Common myeloid progenitor, CD34-positive (primary cell): Measurements from ENCODE around the gene LRRC28.
"Not testable (repeated sequence)": the region's sequence is repeated elsewhere in the genome, so short reads cannot be mapped to it uniquely, and the experiment has no call there.

ENCODE experiments used
- CTCF ChIA-PET: fragments of 350-600 bp; sonication (Branson Sonifier 250); formaldehyde crosslinking; loops from one replicate; lab custom pipeline; 2021; ENCODE audit warnings: antibody characterized with exemption; lab: Charles Lee
- POLR2A ChIA-PET: fragments of 350-600 bp; sonication (Branson Sonifier 250); formaldehyde crosslinking; loops from one replicate; lab custom pipeline; 2021; ENCODE audit warnings: antibody characterized with exemption; lab: Charles Lee
- DNase-seq, 3 donors: peaks; one replicate each; pipeline versions ENCODE4 v3.0.0 to v3.0.0-alpha.2; 2013
- H3K27ac ChIP-seq, 2 experiments: 1 replicate in 1 of 2; 2 replicates in 1 of 2; pipeline ENCODE4 v1.7.0; 2013; ENCODE audit warnings: inconsistent platforms in 2 of 2, low read length in 2 of 2, mild to moderate bottlenecking in 2 of 2, low read depth in 1 of 2, moderate library complexity in 1 of 2; ENCODE audit not compliant: severe bottlenecking in 2 of 2, insufficient read depth in 1 of 2, poor library complexity in 1 of 2
- H3K27me3 ChIP-seq, 5 experiments: replicated peaks in 2 of 5; 1 replicate in 3 of 5; 2 replicates in 2 of 5; pipeline versions ENCODE4 v1.6.1 to v1.7.0; 2013; ENCODE audit warnings: low read length in 4 of 5, mild to moderate bottlenecking in 2 of 5, moderate library complexity in 2 of 5, inconsistent platforms in 1 of 5; ENCODE audit not compliant: insufficient read depth in 5 of 5, control insufficient read depth in 4 of 5
- H3K36me3 ChIP-seq, 4 experiments: 1 replicate in 2 of 4; 2 replicates in 2 of 4; pipeline versions ENCODE4 v1.6.1 to v1.7.0; 2013; ENCODE audit warnings: low read length in 3 of 4, control low read depth in 1 of 4, mild to moderate bottlenecking in 1 of 4; ENCODE audit not compliant: control insufficient read depth in 4 of 4, insufficient read depth in 4 of 4
- H3K4me1 ChIP-seq, 4 experiments: 1 replicate in 3 of 4; 2 replicates in 1 of 4; pipeline versions ENCODE4 v1.6.1 to v1.7.1; 2013; ENCODE audit warnings: low read length in 3 of 4, mild to moderate bottlenecking in 3 of 4, control low read depth in 1 of 4, inconsistent platforms in 1 of 4, moderate library complexity in 1 of 4; ENCODE audit not compliant: control insufficient read depth in 4 of 4, insufficient read depth in 4 of 4; ENCODE audit errors: control extremely low read depth in 1 of 4
- H3K4me3 ChIP-seq, 7 experiments: 1 replicate in 4 of 7; 2 replicates in 3 of 7; pipeline versions ENCODE4 v1.5.1 to v1.7.0; 2013; ENCODE audit warnings: mild to moderate bottlenecking in 7 of 7, low read length in 6 of 7, moderate library complexity in 6 of 7, inconsistent platforms in 2 of 7, low read depth in 2 of 7, control low read depth in 1 of 7; ENCODE audit not compliant: insufficient read depth in 4 of 7, control insufficient read depth in 1 of 7; ENCODE audit errors: extremely low read depth in 1 of 7
- H3K9me3 ChIP-seq, 5 experiments: 1 replicate in 4 of 5; 2 replicates in 1 of 5; pipeline versions ENCODE4 v1.6.1 to v1.7.1; 2013; ENCODE audit warnings: low read length in 4 of 5, mild to moderate bottlenecking in 2 of 5, inconsistent platforms in 1 of 5, low read depth in 1 of 5, moderate library complexity in 1 of 5; ENCODE audit not compliant: control insufficient read depth in 4 of 5, insufficient read depth in 2 of 5; ENCODE audit errors: control extremely low read depth in 1 of 5
- WGBS: methylation state at CpG from one replicate; pipeline ENCODE4 v1.1.5; 2013; ENCODE audit not compliant: insufficient coverage; 5-methylcytosine and 5-hydroxymethylcytosine counted together

Gene LRRC28

DNA sequence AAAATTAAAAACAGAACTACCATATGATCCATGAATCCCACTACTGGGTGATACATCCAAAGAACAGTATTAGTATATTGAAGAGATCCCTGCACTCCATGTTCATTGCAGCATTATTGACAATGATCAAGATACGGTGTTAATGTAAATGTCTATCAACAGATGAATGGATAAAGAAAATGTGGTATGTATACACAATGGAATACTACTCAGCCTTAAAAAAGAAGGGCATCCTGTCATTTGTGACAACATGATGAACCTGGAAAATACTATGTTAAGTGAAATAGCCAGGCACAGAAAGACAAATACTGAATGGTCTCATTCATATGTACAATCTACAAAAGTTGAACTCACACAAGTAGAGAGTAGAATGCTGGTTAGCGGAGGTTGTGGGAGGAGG is 18.5 kb upstream of the LRRC28 start:
- peaks cover under 1 to 7% (median 2%) of the 10 kb centered on the region in 4 experiments for H3K36me3 ChIP-seq
- DNase-seq, result no peak
- POLR2A ChIA-PET, result no interaction called here
- H3K27ac ChIP-seq, result no peak overlapping the region
- no peaks in the 10 kb centered on the region for H3K9me3 ChIP-seq
- H3K4me3 ChIP-seq, result no peak overlapping the region
- WGBS, result 100% methylated on average over 1 of the region's 2 CpGs
- H3K4me1 ChIP-seq, result no peaks in the 10 kb centered on the region
- CTCF ChIA-PET, result interaction anchor here (1.0 kb wide), 1 partner anchor 19 kb away, joined by 4 read pairs; no protein-coding TSS in a partner anchor
- H3K27me3 ChIP-seq, result no peaks in the 10 kb centered on the region

DNA sequence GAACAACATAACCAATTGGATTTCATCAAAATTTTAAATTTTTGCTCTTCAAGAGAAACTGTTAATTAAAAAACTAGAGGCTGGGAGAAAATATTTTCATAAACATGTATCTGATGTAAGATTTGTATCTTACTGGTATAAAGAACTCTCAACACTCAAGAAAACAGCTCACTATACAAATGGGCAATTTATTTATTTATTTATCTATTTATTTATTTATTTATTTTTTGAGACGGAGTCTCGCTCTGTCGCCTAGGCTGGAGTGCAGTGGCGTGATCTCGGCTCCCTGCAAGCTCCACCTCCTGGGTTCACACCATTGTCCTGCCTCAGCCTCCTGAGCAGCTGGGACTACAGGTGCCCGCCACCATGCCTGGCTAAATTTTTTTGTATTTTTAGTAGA is 17.1 kb upstream of the LRRC28 start:
- H3K4me1 ChIP-seq, H3K27me3 ChIP-seq, H3K9me3 ChIP-seq, DNase-seq, POLR2A ChIA-PET, H3K36me3 ChIP-seq, H3K4me3 ChIP-seq, CTCF ChIA-PET, H3K27ac ChIP-seq: not testable (repeated sequence)
- WGBS, result no CpG with 5 or more reads among the region's 6 CpGs

DNA sequence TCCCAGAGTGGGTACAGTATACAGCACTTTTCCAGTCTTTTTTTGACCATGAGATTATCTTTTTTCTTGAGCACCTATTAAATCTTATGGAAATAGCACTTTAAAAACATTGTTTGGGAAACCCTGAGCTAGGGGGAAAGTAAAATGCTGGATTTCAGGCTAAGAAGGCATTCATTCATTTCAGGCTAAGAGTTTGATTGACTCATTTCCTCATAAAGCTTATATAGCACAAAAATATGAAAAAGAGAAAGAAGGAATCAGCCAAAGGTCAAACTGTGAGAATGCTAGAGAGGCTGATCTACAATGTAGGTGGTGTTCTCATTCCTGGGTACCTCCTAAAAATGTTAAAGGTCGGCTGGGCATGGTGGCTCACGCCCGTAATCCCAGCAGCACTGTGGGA is 12.4 kb upstream of the LRRC28 start:
- H3K27ac ChIP-seq, result no peak overlapping the region
- WGBS, result 94% methylated on average over 3 of the region's 3 CpGs
- no peak for DNase-seq
- no peak overlapping the region for H3K4me3 ChIP-seq
- H3K27me3 ChIP-seq, result no peaks in the 10 kb centered on the region
- H3K9me3 ChIP-seq, result no peaks in the 10 kb centered on the region
- peaks cover 0 to 8% (median under 1%) of the 10 kb centered on the region in 4 experiments for H3K36me3 ChIP-seq
- CTCF ChIA-PET, result no interaction called here
- H3K4me1 ChIP-seq, result peaks cover 0 to 2% (median 0%) of the 10 kb centered on the region in 4 experiments
- POLR2A ChIA-PET, result no interaction called here

DNA sequence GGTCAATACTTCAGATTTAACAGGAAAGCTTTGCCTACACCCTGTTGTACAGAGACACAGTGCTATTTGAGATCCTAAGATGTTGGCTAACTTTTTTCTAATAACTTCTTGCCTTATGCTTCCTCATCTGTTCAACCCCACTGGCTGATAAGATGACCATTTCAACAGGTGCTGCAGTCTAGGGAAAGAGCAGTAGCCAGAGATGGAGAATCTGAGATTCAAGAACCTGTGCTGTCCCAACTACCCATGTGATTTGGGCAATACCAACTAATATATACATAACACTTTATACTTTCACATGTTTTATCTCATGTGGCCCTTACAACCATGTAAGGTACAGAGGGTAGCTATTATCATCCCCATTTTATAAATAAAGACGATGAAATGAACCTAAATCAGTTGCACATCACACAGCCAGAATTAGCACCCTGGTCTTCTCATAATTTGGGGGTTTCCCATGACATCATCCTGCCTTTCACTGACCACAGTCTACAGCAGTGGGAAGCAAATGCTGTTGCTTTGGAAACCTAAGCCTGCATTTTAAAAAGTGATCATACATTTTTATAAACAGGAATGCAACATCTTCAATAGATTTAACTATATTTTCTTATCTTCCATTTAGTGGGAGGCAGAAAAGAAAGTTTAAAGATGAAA is 11.6 kb upstream of the LRRC28 start:
- 100% methylated on average over 1 of the region's 1 CpG for WGBS
- DNase-seq, result peak in 2 of 3 donors; percentile 58 to 59
- H3K27ac ChIP-seq, result no peak overlapping the region
- H3K9me3 ChIP-seq, result no peaks in the 10 kb centered on the region
- no peak overlapping the region for H3K4me3 ChIP-seq
- no peaks in the 10 kb centered on the region for H3K27me3 ChIP-seq
- H3K36me3 ChIP-seq, result peaks cover 0 to 8% (median under 1%) of the 10 kb centered on the region in 4 experiments
- CTCF ChIA-PET, result no interaction called here
- POLR2A ChIA-PET, result no interaction called here
- peaks cover 0 to 2% (median 0%) of the 10 kb centered on the region in 4 experiments for H3K4me1 ChIP-seq

DNA sequence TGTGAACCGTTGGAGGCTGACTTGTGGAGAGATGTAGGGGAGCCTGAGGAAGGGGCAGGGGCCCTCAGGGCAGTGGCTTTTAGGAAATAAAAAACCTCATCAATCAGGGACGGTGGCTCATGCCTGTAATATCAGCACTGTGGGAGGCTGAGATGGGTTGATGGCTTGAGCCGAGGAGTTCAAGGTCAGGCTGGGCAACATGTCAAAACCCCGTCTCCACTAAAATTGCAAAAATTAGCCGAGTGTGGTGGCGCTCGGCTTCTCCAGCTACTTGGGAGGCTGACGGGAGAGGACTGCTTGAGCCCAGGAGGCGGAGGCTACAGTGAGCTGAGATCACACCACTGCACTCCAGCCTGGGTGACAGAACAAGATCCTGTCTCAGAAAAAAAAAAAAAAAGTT is 9.5 kb upstream of the LRRC28 start:
- no peak for DNase-seq
- H3K27ac ChIP-seq, result no peak overlapping the region
- H3K9me3 ChIP-seq, result no peaks in the 10 kb centered on the region
- peaks cover 0 to 8% (median under 1%) of the 10 kb centered on the region in 4 experiments for H3K36me3 ChIP-seq
- H3K4me3 ChIP-seq, result no peak overlapping the region
- 98% methylated on average over 7 of the region's 9 CpGs for WGBS
- peaks cover 0 to 2% (median 0%) of the 10 kb centered on the region in 4 experiments for H3K4me1 ChIP-seq
- POLR2A ChIA-PET, result no interaction called here
- CTCF ChIA-PET, result no interaction called here
- no peaks in the 10 kb centered on the region for H3K27me3 ChIP-seq

DNA sequence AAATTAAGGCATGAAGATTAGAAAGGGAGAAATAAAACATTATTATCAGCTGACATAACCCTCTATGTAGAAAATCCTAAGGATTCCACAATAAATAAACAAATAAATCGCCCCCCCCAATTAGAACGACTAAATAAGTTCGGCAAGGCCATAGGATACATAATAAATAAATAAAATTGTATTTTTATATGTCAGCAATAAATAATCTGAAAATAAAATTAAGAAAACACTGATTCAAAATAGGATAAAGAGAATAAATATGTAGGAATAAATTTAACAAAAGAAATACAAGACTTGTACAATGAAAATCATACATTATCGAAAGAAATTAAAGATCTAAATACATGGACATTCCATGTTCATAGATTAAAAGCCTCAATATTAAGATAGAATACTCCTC is 7.0 kb upstream of the LRRC28 start:
- ChIA-PET POLR2A (no interaction called here), CTCF (no interaction called here)
- H3K36me3 ChIP-seq, result peaks cover 0 to 3% (median 0%) of the 10 kb centered on the region in 4 experiments
- H3K4me3 ChIP-seq, result no peak overlapping the region
- peaks cover 0 to 10% (median 9%) of the 10 kb centered on the region in 4 experiments for H3K4me1 ChIP-seq
- WGBS, result no CpG with 5 or more reads among the region's 4 CpGs
- no peaks in the 10 kb centered on the region for H3K27me3 ChIP-seq
- H3K27ac ChIP-seq, result no peak overlapping the region
- H3K9me3 ChIP-seq, result no peaks in the 10 kb centered on the region
- no peak for DNase-seq

DNA sequence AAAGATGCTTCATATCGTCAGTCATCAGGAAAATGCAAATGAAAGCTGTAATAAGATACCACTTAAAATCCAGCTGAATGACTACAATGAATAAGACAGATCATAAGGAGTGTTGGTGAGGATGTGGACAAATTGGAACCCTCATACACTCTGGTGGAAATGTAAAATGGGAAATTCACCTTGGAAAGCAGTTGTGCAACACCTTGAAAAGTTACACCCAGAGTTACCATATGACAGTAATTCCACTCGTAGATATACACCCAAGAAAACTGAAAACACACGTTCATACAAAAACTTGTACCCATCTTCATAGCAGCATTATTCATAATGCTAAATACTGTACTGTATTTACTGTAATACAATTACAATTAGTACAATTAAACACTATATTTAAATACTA is 4.2 kb upstream of the LRRC28 start:
- ChIA-PET POLR2A (no interaction called here), CTCF (no interaction called here)
- Histone ChIP-seq H3K27ac (no peak overlapping the region), H3K4me3 (no peak overlapping the region), H3K27me3 (no peaks in the 10 kb centered on the region), H3K9me3 (no peaks in the 10 kb centered on the region), H3K36me3 (no peaks in the 10 kb centered on the region), H3K4me1 (peaks cover 10 to 23% (median 21%) of the 10 kb centered on the region in 4 experiments)
- WGBS, result 100% methylated on average over 2 of the region's 3 CpGs
- DNase-seq, result no peak
